Measurements from ENCODE around the gene PTPRN2. TPM values are rescaled to one million over a fixed set of nuclear protein-coding genes. Genes with fewer than 3 reads are reported as not detected.

The PTPRN2 gene
- polyA plus RNA-seq, 1 experiment: 0.02 TPM

DNA sequence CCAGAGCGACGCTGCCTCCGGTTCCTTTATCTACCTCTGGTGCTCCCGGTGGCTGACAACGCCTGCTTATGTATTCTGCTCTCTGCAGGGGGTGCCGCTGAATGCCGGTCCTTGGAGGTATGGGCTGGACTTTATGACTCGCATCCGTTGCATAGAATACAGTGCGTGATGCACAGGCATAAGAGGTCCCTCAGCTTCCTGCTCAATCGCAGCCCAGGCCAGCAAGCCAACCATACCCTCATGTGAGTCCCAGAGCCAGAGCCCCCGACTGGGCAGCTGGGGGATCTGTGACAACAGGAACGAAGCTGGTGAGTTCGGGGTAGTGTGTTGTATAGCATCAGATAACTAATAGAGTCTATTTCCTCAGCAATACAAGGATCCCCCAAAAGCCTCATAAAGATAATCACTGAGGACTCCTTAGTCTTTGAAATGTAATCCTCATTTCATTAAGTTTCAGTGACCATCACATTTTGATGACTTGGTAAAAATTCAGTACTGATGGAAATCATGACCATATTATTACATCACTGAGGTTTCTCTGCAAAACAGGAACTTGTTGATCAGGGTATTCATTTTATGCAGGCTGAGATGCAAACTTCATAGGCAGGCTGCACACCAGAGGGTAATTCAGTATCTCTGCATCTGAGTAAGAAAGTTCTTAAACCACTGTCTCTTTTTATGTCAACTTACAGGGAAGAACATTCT lies 607.8 kb downstream of the PTPRN2 start:
- POLR2A ChIA-PET: no interaction called here
- peaks cover 78% of the 10 kb centered on the region for H3K9me3 ChIP-seq (ENCODE audit: control insufficient read depth, insufficient read depth, low read length)
- CTCF ChIA-PET: no interaction called here
- no peak for DNase-seq (ENCODE audit: low read depth, low spot score)
- no peak overlapping the region for H3K27ac ChIP-seq (ENCODE audit: low read depth, low read length)
- TF ChIP-seq, protein P1, sequence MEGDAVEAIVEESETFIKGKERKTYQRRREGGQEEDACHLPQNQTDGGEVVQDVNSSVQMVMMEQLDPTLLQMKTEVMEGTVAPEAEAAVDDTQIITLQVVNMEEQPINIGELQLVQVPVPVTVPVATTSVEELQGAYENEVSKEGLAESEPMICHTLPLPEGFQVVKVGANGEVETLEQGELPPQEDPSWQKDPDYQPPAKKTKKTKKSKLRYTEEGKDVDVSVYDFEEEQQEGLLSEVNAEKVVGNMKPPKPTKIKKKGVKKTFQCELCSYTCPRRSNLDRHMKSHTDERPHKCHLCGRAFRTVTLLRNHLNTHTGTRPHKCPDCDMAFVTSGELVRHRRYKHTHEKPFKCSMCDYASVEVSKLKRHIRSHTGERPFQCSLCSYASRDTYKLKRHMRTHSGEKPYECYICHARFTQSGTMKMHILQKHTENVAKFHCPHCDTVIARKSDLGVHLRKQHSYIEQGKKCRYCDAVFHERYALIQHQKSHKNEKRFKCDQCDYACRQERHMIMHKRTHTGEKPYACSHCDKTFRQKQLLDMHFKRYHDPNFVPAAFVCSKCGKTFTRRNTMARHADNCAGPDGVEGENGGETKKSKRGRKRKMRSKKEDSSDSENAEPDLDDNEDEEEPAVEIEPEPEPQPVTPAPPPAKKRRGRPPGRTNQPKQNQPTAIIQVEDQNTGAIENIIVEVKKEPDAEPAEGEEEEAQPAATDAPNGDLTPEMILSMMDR (IDR thresholded peaks at IDR 0.05; ENCODE audit: low read depth, low read length): no peak
- no peak overlapping the region for H3K4me3 ChIP-seq (ENCODE audit: low read depth, low read length)
- no peaks in the 10 kb centered on the region for H3K27me3 ChIP-seq (ENCODE audit: control insufficient read depth, insufficient read depth, low read length)

DNA sequence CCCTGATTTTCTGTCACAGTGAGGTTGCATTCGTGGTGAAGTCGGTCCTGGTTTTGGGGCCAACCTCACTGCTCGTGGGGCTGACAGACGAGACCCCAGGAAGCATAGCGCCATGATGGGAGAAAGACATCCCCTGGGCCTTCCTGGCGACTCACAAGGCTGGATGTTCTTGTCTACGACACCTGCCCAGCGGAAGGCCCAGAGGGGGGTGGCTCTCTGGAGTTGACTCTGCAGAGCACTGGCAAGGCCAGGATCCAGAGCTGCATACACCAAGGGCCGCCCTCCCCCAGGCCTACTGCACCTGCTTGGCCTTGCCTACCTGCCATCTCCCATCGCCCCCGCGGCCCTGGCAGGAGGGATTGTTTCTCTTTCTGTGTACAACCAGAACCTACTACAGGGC lies 608.9 kb downstream of the PTPRN2 start:
- H3K4me3 ChIP-seq (ENCODE audit: low read depth, low read length): no peak overlapping the region
- no peak for DNase-seq (ENCODE audit: low read depth, low spot score)
- CTCF ChIA-PET: no interaction called here
- peaks cover 78% of the 10 kb centered on the region for H3K9me3 ChIP-seq (ENCODE audit: control insufficient read depth, insufficient read depth, low read length)
- TF ChIP-seq, protein P1 (IDR thresholded peaks at IDR 0.05; ENCODE audit: low read depth, low read length): no peak
- no peak overlapping the region for H3K27ac ChIP-seq (ENCODE audit: low read depth, low read length)
- no peaks in the 10 kb centered on the region for H3K27me3 ChIP-seq (ENCODE audit: control insufficient read depth, insufficient read depth, low read length)
- POLR2A ChIA-PET: no interaction called here

DNA sequence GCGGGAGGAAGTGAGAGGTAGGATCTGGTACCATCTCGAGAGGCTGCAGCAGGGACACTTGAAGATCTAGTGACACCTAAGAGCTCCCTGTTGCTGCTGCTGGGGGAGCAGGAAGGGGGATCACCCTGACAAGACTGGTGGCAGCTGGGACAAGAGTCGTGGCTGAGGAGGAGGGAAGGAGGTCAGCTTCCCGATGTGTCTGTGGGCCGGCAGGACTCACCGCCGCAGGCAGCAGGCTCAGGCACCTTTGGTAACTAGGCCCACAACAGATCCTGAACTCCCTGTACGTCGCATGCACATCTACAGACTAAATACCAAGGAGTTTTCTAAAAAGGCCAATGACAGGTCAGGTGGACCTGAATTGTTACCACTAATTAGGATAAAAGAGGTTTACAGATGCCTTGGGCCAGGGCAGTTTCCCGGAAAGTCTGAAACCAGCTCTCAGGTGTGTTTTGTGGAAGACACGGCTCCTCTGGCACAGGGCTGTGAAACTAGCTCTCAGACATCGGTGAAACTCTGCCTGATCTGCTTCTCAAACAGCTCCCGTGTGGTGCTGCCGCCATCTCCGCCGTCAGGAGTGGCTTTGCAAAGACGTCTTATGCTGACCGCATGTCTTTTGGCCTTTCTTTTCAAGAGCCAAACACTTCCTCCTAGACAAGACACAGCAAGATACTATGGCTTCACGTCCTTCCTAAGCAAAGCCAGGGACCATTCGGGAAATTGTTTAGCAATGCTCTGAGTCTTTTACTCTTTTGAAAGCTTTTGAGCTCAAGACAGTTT lies 609.7 kb downstream of the PTPRN2 start:
- TF ChIP-seq, protein P1 (IDR thresholded peaks at IDR 0.05; ENCODE audit: low read depth, low read length): no peak
- no peak overlapping the region for H3K27ac ChIP-seq (ENCODE audit: low read depth, low read length)
- no peaks in the 10 kb centered on the region for H3K27me3 ChIP-seq (ENCODE audit: control insufficient read depth, insufficient read depth, low read length)
- POLR2A ChIA-PET: no interaction called here
- H3K4me3 ChIP-seq (ENCODE audit: low read depth, low read length): no peak overlapping the region
- CTCF ChIA-PET: no interaction called here
- no peak for DNase-seq (ENCODE audit: low read depth, low spot score)
- H3K9me3 ChIP-seq (ENCODE audit: control insufficient read depth, insufficient read depth, low read length): peaks cover 76% of the 10 kb centered on the region

DNA sequence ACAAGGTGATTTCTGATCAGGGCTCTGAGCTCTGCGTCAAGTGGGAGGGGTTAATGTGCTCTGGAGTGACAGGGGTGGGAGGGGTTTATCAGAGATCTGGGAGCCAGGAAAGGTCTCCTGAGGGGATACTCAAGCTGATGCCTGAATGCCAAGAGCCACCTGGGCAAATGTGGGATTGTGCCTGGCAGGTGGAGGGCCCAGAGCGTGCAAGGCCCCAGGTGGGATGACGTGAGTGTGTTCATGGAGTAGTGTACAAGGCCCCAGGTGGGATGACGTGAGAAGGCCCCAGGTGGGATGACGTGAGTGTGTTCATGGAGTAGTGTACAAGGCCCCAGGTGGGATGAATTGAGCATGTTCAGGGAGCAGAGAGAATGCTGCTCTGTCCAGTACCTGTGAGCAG lies 610.3 kb downstream of the PTPRN2 start:
- POLR2A ChIA-PET: no interaction called here
- DNase-seq (ENCODE audit: low read depth, low spot score): no peak
- no peak overlapping the region for H3K4me3 ChIP-seq (ENCODE audit: low read depth, low read length)
- no peak overlapping the region for H3K27ac ChIP-seq (ENCODE audit: low read depth, low read length)
- CTCF ChIA-PET: no interaction called here
- H3K9me3 ChIP-seq (ENCODE audit: control insufficient read depth, insufficient read depth, low read length): peaks cover 77% of the 10 kb centered on the region
- H3K27me3 ChIP-seq (ENCODE audit: control insufficient read depth, insufficient read depth, low read length): no peaks in the 10 kb centered on the region
- TF ChIP-seq, protein P1 (IDR thresholded peaks at IDR 0.05; ENCODE audit: low read depth, low read length): no peak

DNA sequence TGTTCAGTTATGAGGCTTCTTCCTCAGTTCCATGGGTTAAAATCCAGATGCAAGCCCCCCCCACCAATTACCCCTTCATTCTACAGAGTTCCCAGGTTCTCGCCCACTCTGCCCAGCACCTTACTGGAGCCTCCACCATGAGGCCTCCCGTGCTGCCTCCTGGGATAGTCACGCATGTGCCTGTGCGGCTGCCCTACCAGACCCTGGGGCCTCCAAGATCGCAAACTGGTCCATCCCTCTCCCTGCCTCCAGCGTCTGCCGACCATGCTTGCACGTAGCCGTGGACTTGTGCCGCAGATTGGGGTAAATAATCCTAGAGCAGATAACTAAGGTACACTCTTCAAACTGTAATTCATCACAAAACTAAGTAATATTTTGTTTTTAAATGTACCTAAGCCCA lies 611.2 kb downstream of the PTPRN2 start:
- Histone ChIP-seq H3K9me3 (ENCODE audit: control insufficient read depth, insufficient read depth, low read length) (peaks cover 75% of the 10 kb centered on the region), H3K27me3 (ENCODE audit: control insufficient read depth, insufficient read depth, low read length) (no peaks in the 10 kb centered on the region), H3K4me3 (ENCODE audit: low read depth, low read length) (no peak overlapping the region), H3K27ac (ENCODE audit: low read depth, low read length) (no peak overlapping the region)
- ChIA-PET CTCF (no interaction called here), POLR2A (no interaction called here)
- TF ChIP-seq, protein P1 (IDR thresholded peaks at IDR 0.05; ENCODE audit: low read depth, low read length): no peak
- DNase-seq (ENCODE audit: low read depth, low spot score): no peak
